ENCODE results near the gene GOT2.
A peak's percentile ranks its signal among the peaks of the same experiment; 100 is the strongest.

GRCh38 chr16:58684354-58685083, 49.6 kb downstream of the GOT2 start, which contains the start of gene SLC38A7:
- TF ChIP-seq POLR2A (IDR thresholded peaks at IDR 0.05; ENCODE audit: low read depth, low read length): peak; percentile 35; the same call in 1 of the 2 replicates
- TF ChIP-seq POLR2AphosphoS5 (IDR thresholded peaks at IDR 0.05; ENCODE audit: low read depth, low read length): no peak
- TF ChIP-seq TAF1 (IDR thresholded peaks at IDR 0.05; ENCODE audit: borderline replicate concordance, low read depth, low read length): peak; percentile 5; the same call in 1 of the 2 replicates

All from GM12892 (cell line).